ENCODE results near the gene ZCWPW1. TPM values are rescaled to one million over a fixed set of nuclear protein-coding genes. Genes with fewer than 3 reads are reported as not detected.
A peak's percentile ranks its signal among the peaks of the same experiment; 100 is the strongest.
"Not testable (repeated sequence)": the region's sequence is repeated elsewhere in the genome, so short reads cannot be mapped to it uniquely, and the experiment has no call there.

The ZCWPW1 gene
- total and polyA plus RNA-seq, 2 of the 13 experiments (the other 11 are each of a cell fraction or from before 2014, with no cell fraction given) = 2.4 to 2.5 TPM

DNA sequence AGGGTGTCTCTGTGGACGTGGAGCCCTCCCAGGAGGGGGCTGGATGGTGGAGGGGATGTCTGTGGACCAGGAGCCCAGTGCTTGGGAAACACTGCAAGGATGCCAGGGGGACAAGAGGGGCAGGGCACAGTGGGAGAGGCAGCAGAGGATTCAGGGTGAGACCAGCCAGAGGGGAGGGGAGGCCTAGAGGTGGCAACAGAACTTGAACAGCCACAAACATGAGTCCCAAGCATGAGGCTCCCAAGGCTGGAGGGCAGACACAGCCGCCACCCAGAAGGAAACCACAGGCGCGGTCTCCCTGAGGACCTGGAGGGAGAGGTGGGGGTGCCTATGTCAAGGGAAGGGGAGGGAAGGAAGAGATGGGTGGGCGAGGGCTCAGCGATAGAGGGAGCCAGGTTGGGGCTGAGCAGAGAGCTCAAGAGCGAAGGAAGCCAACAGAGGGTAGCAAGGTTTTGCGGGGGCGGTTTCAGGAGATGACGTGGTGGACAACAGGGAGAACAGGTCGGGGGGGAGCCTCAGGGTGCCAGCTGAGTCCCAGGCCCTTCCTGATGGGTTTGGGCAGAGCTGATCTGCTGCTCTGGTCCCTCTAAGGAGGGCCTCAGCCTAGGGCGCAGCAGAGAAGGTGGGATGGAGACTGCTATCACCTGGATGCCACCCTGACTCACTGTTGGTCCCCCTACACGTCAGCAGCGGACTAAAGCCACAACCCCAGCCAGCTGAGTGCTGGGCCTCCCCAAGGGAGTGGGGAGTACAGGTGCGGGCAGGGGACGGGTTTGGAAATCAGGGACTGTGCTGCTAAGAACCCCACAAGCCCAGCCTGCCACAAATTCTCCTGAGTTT is 61.9 kb downstream of the ZCWPW1 start (continued):
- TF ChIP-seq, protein P1, sequence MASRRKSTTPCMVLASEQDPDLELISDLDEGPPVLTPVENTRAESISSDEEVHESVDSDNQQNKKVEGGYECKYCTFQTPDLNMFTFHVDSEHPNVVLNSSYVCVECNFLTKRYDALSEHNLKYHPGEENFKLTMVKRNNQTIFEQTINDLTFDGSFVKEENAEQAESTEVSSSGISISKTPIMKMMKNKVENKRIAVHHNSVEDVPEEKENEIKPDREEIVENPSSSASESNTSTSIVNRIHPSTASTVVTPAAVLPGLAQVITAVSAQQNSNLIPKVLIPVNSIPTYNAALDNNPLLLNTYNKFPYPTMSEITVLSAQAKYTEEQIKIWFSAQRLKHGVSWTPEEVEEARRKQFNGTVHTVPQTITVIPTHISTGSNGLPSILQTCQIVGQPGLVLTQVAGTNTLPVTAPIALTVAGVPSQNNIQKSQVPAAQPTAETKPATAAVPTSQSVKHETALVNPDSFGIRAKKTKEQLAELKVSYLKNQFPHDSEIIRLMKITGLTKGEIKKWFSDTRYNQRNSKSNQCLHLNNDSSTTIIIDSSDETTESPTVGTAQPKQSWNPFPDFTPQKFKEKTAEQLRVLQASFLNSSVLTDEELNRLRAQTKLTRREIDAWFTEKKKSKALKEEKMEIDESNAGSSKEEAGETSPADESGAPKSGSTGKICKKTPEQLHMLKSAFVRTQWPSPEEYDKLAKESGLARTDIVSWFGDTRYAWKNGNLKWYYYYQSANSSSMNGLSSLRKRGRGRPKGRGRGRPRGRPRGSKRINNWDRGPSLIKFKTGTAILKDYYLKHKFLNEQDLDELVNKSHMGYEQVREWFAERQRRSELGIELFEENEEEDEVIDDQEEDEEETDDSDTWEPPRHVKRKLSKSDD (CRISPR knock-in tag; IDR thresholded peaks at IDR 0.05; ENCODE audit: low read depth) = no peak
- TF ChIP-seq ZNF629 (CRISPR knock-in tag; conservative IDR thresholded peaks at IDR 0.05) (no peak), TAF1 (CRISPR knock-in tag; IDR thresholded peaks at IDR 0.05) (no peak), ZNF232 (CRISPR knock-in tag; IDR thresholded peaks at IDR 0.05; ENCODE audit: borderline replicate concordance) (no peak), ZNF207 (IDR thresholded peaks at IDR 0.05; ENCODE audit: borderline replicate concordance) (no peak), SMARCC2 (IDR thresholded peaks at IDR 0.05) (no peak), ZNF510 (CRISPR knock-in tag; IDR thresholded peaks at IDR 0.05; ENCODE audit: low read depth) (no peak), AGO2 (optimal IDR thresholded peaks at IDR 0.05; ENCODE audit: low read depth, low read length) (peak; percentile 93), NR2F2 (IDR thresholded peaks at IDR 0.05; ENCODE audit: borderline replicate concordance, low read depth) (no peak), U2AF2 (IDR thresholded peaks at IDR 0.05; ENCODE audit: low read depth, low read length) (no peak), CERS6 (CRISPR knock-in tag; IDR thresholded peaks at IDR 0.05) (no peak), ZBTB44 (CRISPR knock-in tag; IDR thresholded peaks at IDR 0.05) (no peak), JUN (CRISPR knock-in tag; IDR thresholded peaks at IDR 0.05) (no peak), HDAC1 (CRISPR knock-in tag; IDR thresholded peaks at IDR 0.05) (no peak)
- TF ChIP-seq, protein P2, sequence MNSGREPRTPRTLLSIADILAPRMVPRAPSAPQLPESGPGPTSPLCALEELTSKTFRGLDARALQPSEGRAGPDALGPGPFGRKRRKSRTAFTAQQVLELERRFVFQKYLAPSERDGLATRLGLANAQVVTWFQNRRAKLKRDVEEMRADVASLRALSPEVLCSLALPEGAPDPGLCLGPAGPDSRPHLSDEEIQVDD (CRISPR knock-in tag; IDR thresholded peaks at IDR 0.05; ENCODE audit: borderline replicate concordance) = no peak

DNA sequence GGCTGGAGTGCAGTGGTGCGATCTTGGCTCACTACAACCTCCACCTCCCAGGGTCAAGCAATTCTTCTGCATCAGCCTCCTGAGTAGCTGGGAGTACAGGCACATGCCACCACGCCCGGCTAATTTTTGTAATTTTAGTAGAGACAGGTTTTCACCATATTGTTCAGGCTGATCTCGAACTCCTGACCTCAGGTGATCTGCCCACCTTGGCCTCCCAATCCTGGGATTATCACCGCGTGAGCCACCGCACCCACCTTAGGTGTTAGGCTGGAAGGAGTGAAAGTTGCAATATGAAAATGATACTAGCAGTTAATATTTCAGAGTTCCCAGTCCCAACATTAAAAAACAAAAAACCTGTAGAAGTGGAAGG is 62.5 kb downstream of the ZCWPW1 start:
- H3K9me3 ChIP-seq (ENCODE audit: low read length); H4K20me1 ChIP-seq (ENCODE audit: insufficient read depth, low read length); in situ Hi-C loops (cut with HindIII; ENCODE audit: extremely low pct_ligation_motif_present, low pct_unique_long_range_greater_than_20kb); H3K27ac ChIP-seq (ENCODE audit: extremely low read length, insufficient read depth, low read length); H2AFZ ChIP-seq (ENCODE audit: low read length); CTCF ChIA-PET (ENCODE audit: low intra/inter-chr PET ratio, low total read pairs); H3K9ac ChIP-seq (ENCODE audit: insufficient read depth, low read depth, low read length); FAIRE-seq; intact Hi-C loops (cut with micrococcal nuclease; ENCODE audit: unreplicated experiment); H3K4me2 ChIP-seq (ENCODE audit: low read depth, low read length); DNase-seq (ENCODE audit: low spot score); ATAC-seq; BruUV-seq (replicated peaks); H3K79me2 ChIP-seq (ENCODE audit: insufficient read depth, low read length); H3K27me3 ChIP-seq (ENCODE audit: control insufficient read depth in 1 of 2, insufficient read depth in 2 of 2, low read length in 2 of 2); H3K4me3 ChIP-seq (replicated peaks in 1 of 3; ENCODE audit: insufficient read depth in 1 of 3, low read depth in 2 of 3, low read length in 3 of 3); H3K4me1 ChIP-seq (ENCODE audit: insufficient read depth, low read length): not testable (repeated sequence)
- peaks cover 4 to 17% of the 10 kb centered on the region in 2 experiments for H3K36me3 ChIP-seq (replicated peaks in 1 of 2; ENCODE audit: control insufficient read depth in 1 of 2, insufficient read depth in 2 of 2, low read length in 2 of 2)
- POLR2A ChIA-PET = interaction anchor here (0.7 to 1.3 kb wide), 2 partner anchors 16 to 124 kb away, joined by 3 to 4 read pairs; no protein-coding TSS in a partner anchor
- 97% methylated on average over 7 of the region's 7 CpGs for whole genome bisulfite sequencing (ENCODE audit: low lambda C conversion rate)

Data from HepG2 (cell line).